PC-9 (cell line): ENCODE data around the gene ZMYM2. TPM values are rescaled to one million over a fixed set of nuclear protein-coding genes. Genes with fewer than 3 reads are reported as not detected.

Experiments
- BruUV-seq: library from RNA; stranded (reverse); fragments of 400-500 nt; replicated peaks from 2 replicates; lab custom pipeline; 2021; lab: Mats Ljungman, UMichigan
- CTCF ChIA-PET: fragments of 300-600 bp; sonication (Branson Sonifier 250); formaldehyde crosslinking; loops from one replicate; lab custom pipeline; 2022; ENCODE audit warnings: antibody characterized with exemption; lab: Charles Lee
- POLR2A ChIA-PET: fragments of 300-600 bp; sonication (Branson Sonifier 250); formaldehyde crosslinking; loops from one replicate; lab custom pipeline; 2022; ENCODE audit warnings: antibody characterized with exemption; ENCODE audit not compliant: unreplicated experiment; lab: Charles Lee
- DNase-seq, 2 experiments: peaks; one replicate each; pipeline versions ENCODE4 v3.0.0 to v3.0.0-alpha.2; 2015 to 2022; ENCODE audit warnings: mixed read lengths in 1 of 2
- H2AFZ ChIP-seq: fragments of 200-600 bp; sonication (generic); 2 replicates; pipeline ENCODE4 v1.8.1; 2017; ENCODE audit warnings: antibody characterized with exemption
- H3F3A ChIP-seq: fragments of 200-600 bp; sonication (generic); 2 replicates; pipeline ENCODE4 v1.8.1; 2017; ENCODE audit warnings: antibody characterized with exemption, mild to moderate bottlenecking, low read depth; ENCODE audit not compliant: insufficient read depth
- H3K27ac ChIP-seq: fragments of 200-600 bp; sonication (generic); 2 replicates; pipeline ENCODE4 v1.6.1; 2016; ENCODE audit warnings: mixed run types
- H3K27me3 ChIP-seq: fragments of 200-600 bp; sonication (generic); 2 replicates; pipeline ENCODE4 v1.6.1; 2016; ENCODE audit warnings: low read depth, mixed run types; ENCODE audit not compliant: insufficient read depth
- H3K36me3 ChIP-seq: fragments of 200-600 bp; sonication (generic); 2 replicates; pipeline ENCODE4 v1.6.1; 2016; ENCODE audit warnings: low read depth, mixed run types
- H3K4me1 ChIP-seq: fragments of 200-600 bp; sonication (generic); replicated peaks from 2 replicates; pipeline ENCODE4 v1.6.1; 2016; ENCODE audit warnings: mixed run types; ENCODE audit not compliant: insufficient read depth
- H3K4me2 ChIP-seq: fragments of 200-600 bp; sonication (generic); 2 replicates; pipeline ENCODE4 v1.6.1; 2017; ENCODE audit warnings: mixed run types
- H3K4me3 ChIP-seq: fragments of 200-600 bp; sonication (generic); 2 replicates; pipeline ENCODE4 v1.6.1; 2016; ENCODE audit warnings: mixed run types
- H3K79me2 ChIP-seq: fragments of 200-600 bp; sonication (generic); 2 replicates; pipeline ENCODE4 v1.6.1; 2017; ENCODE audit warnings: low read depth, mixed run types
- H3K9me2 ChIP-seq: fragments of 200-600 bp; sonication (generic); 2 replicates; pipeline ENCODE4 v1.8.1; 2017; ENCODE audit warnings: mild to moderate bottlenecking; ENCODE audit not compliant: insufficient read depth
- H3K9me3 ChIP-seq: fragments of 200-600 bp; sonication (generic); 2 replicates; pipeline ENCODE4 v1.8.1; 2016; ENCODE audit warnings: low read depth; ENCODE audit not compliant: insufficient read depth
- H4K20me1 ChIP-seq: fragments of 200-600 bp; sonication (generic); 2 replicates; pipeline ENCODE4 v1.8.1; 2017; ENCODE audit not compliant: insufficient read depth
- CTCF ChIP-seq: fragments of 200-600 bp; sonication (generic); conservative IDR thresholded peaks from 2 replicates; pipeline ENCODE4 v1.6.1; 2017; ENCODE audit warnings: mixed run types, antibody characterized with exemption, mild to moderate bottlenecking, moderate library complexity
- EZH2 ChIP-seq: fragments of 200-600 bp; sonication (generic); IDR thresholded peaks from 2 replicates; pipeline ENCODE4 v1.8.0; 2017; ENCODE audit warnings: antibody characterized with exemption, low read depth
- intact Hi-C: fragments of 100-400 bp; cut with micrococcal nuclease; formaldehyde crosslinking; loops from one replicate; pipeline ENCODE4 v1.10.0; 2022; ENCODE audit not compliant: unreplicated experiment
- total RNA-seq: library from RNA; stranded (reverse); gene quantifications from 2 replicates; pipeline ENCODE4 v1.2.3, GENCODE V29; 2021

ZMYM2 gene
- total RNA-seq, 1 experiment from 2014 or later: 55.1 TPM

GRCh38 chr13:20126541-20127261 lies 168.2 kb downstream of the ZMYM2 start:
- no peak for TF ChIP-seq CTCF
- no peak for TF ChIP-seq EZH2

GRCh38 chr13:20127262-20127561 lies 168.7 kb downstream of the ZMYM2 start:
- Histone ChIP-seq H2AFZ (peak overlapping the region; percentile 99), H3F3A (peaks cover 7% of the 10 kb centered on the region; the same call in 1 of the 2 replicates), H3K36me3 (no peaks in the 10 kb centered on the region), H3K9me3 (no peaks in the 10 kb centered on the region), H3K9me2 (no peaks in the 10 kb centered on the region), H3K27me3 (no peaks in the 10 kb centered on the region), H3K79me2 (no peaks in the 10 kb centered on the region), H4K20me1 (no peaks in the 10 kb centered on the region), H3K4me3 (peak overlapping the region; percentile 72), H3K27ac (peak overlapping the region; percentile 65), H3K4me1 (peaks cover 10% of the 10 kb centered on the region; the same call in 1 of the 2 replicates), H3K4me2 (peak overlapping the region; percentile 98)
- POLR2A ChIA-PET: interaction anchor here (0.6 to 1.0 kb wide), 2 partner anchors 8 to 58 kb away, joined by 4 to 6 read pairs; no protein-coding TSS in a partner anchor
- CTCF ChIA-PET: interaction anchor here (1.6 kb wide), 1 partner anchor 9 kb away, joined by 8 read pairs; no protein-coding TSS in a partner anchor
- BruUV-seq: no TSS peak
- DNase-seq: no peak
- intact Hi-C loops: loop anchor here (5.0 to 10.0 kb wide), 2 partner anchors 35 to 522 kb away; partner anchors contain the start of gene GJA3
- TF ChIP-seq EZH2: no peak
- TF ChIP-seq CTCF: no peak

More at GRCh38 chr13:20126541-20127261, 168.2 kb downstream of the ZMYM2 start:
- Histone ChIP-seq H3K79me2 (no peaks in the 10 kb centered on the region), H3K9me2 (no peaks in the 10 kb centered on the region), H2AFZ (no peak overlapping the region), H3K9me3 (no peaks in the 10 kb centered on the region), H3K27ac (no peak overlapping the region), H3K4me1 (peaks cover 15% of the 10 kb centered on the region), H4K20me1 (no peaks in the 10 kb centered on the region), H3K4me2 (peak overlapping the region; percentile 98; the same call in 1 of the 2 replicates), H3K27me3 (no peaks in the 10 kb centered on the region), H3F3A (peaks cover 9% of the 10 kb centered on the region), H3K36me3 (no peaks in the 10 kb centered on the region), H3K4me3 (no peak overlapping the region)
- intact Hi-C loops: loop anchor here (5.0 to 10.0 kb wide), 2 partner anchors 36 to 522 kb away; partner anchors contain the start of gene GJA3
- CTCF ChIA-PET: interaction anchor here (0.6 to 1.6 kb wide), 2 partner anchors 8 to 65 kb away, joined by 3 to 8 read pairs; no protein-coding TSS in a partner anchor
- no peak for DNase-seq
- POLR2A ChIA-PET: interaction anchor here (0.6 kb wide), 1 partner anchor 59 kb away, joined by 4 read pairs; no protein-coding TSS in a partner anchor
- BruUV-seq: no TSS peak

- intact Hi-C loops: loop anchor here (5.0 to 10.0 kb wide), 2 partner anchors 34 to 523 kb away; partner anchors contain the start of gene GJA3
- Histone ChIP-seq H3K9me3 (no peaks in the 10 kb centered on the region), H3K4me1 (0 out of 2 replicates have a peak, but pooled peaks cover 10% of the 10 kb centered on the region), H3K27ac (peak overlapping the region; percentile 65), H3K79me2 (no peaks in the 10 kb centered on the region), H4K20me1 (no peaks in the 10 kb centered on the region), H3F3A (peaks cover 7% of the 10 kb centered on the region; the same call in 1 of the 2 replicates), H3K4me2 (peak overlapping the region; percentile 98), H3K4me3 (peak overlapping the region; percentile 72), H3K27me3 (no peaks in the 10 kb centered on the region), H3K36me3 (no peaks in the 10 kb centered on the region), H3K9me2 (no peaks in the 10 kb centered on the region), H2AFZ (peak overlapping the region; percentile 99)
- TF ChIP-seq EZH2 (no peak), CTCF (peak; percentile 43; the same call in 1 of the 2 replicates)
- BruUV-seq: TSS peak; percentile 50
- POLR2A ChIA-PET: interaction anchor here (0.6 to 1.0 kb wide), 2 partner anchors 9 to 44 kb away, joined by 3 to 6 read pairs; no protein-coding TSS in a partner anchor
- CTCF ChIA-PET: interaction anchor here (0.6 to 1.6 kb wide), 3 partner anchors 9 to 141 kb away, joined by 7 to 8 read pairs (median 7); no protein-coding TSS in a partner anchor
- DNase-seq: peak; percentile 57 to 62
Observed at GRCh38 chr13:20127562-20128458, 169.3 kb downstream of the ZMYM2 start.
